Vagina (tissue), 2 donors: Measurements from ENCODE around the gene CLDN1. TPM values are rescaled to one million over a fixed set of nuclear protein-coding genes. Genes with fewer than 3 reads are reported as not detected.

Experiments
- DNase-seq, 2 donors: peaks; one replicate each; pipeline ENCODE4 v3.0.0-alpha.2; 2017; ENCODE audit errors: extremely low spot score in 2 of 2
- H3K27ac ChIP-seq: fragments of 200-600 bp; sonication (generic); one replicate; pipeline ENCODE4 v1.5.1; 2019
- H3K27me3 ChIP-seq: fragments of 200-600 bp; sonication (generic); one replicate; pipeline ENCODE4 v1.5.1; 2019
- H3K36me3 ChIP-seq, 2 donors: fragments of 200-600 bp; sonication (generic); one replicate each; pipeline ENCODE4 v1.5.1; 2017 to 2019
- H3K4me1 ChIP-seq: fragments of 200-600 bp; sonication (generic); one replicate; pipeline ENCODE4 v1.5.1; 2019
- H3K4me3 ChIP-seq, 2 donors: fragments of 200-600 bp; sonication (generic); 1 replicate in 1 of 2; 2 replicates in 1 of 2; pipeline ENCODE4 v1.5.1; 2016 to 2019
- H3K9me3 ChIP-seq: fragments of 200-600 bp; sonication (generic); one replicate; pipeline ENCODE4 v1.5.1; 2019
- CTCF ChIP-seq, 3 experiments: fragments of 450-650 bp in 2 of 3; fragments of 200-600 bp in 1 of 3; sonication (generic) in 1 of 3; IDR thresholded peaks; one replicate each; pipeline ENCODE4 v1.5.1; 2017 to 2019; ENCODE audit warnings: antibody characterized with exemption in 3 of 3, mild to moderate bottlenecking in 2 of 3, moderate library complexity in 2 of 3
- POLR2A ChIP-seq, 2 donors: fragments of 450-650 bp; IDR thresholded peaks; one replicate each; pipeline ENCODE4 v1.6.1; 2017; ENCODE audit warnings: antibody characterized with exemption in 2 of 2, mild to moderate bottlenecking in 2 of 2, moderate library complexity in 2 of 2
- POLR2AphosphoS5 ChIP-seq, 2 donors: sonication (generic); formaldehyde crosslinking; IDR thresholded peaks; one replicate each; pipeline ENCODE4 v1.9.0; 2017; ENCODE audit warnings: antibody characterized with exemption in 2 of 2, mild to moderate bottlenecking in 2 of 2, low read depth in 1 of 2; ENCODE audit not compliant: insufficient read depth in 1 of 2
- intact Hi-C: fragments of 100-400 bp; cut with DNase I; formaldehyde crosslinking; loops from one replicate; pipeline ENCODE4 v1.15.1; 2023
- total RNA-seq: library from RNA; depleted of rRNA; stranded (reverse); fragments of >200 nt; gene quantifications from one replicate; pipeline ENCODE4 v1.2.3, GENCODE V29; 2016

Gene CLDN1
- total RNA-seq, 1 donor from 2014 or later = 48.6 TPM

GRCh38 chr3:190291994-190292584 is 30.2 kb downstream of the CLDN1 start:
- no peak for TF ChIP-seq POLR2AphosphoS5 (IDR thresholded peaks at IDR 0.05; ENCODE audit: insufficient read depth in 1 of 2, low read depth in 1 of 2)
- TF ChIP-seq CTCF (IDR thresholded peaks at IDR 0.05) = no peak
- no peak for TF ChIP-seq POLR2A (IDR thresholded peaks at IDR 0.05)
- Histone ChIP-seq H3K27me3 (no peaks in the 10 kb centered on the region), H3K4me3 (no peak overlapping the region), H3K9me3 (no peaks in the 10 kb centered on the region), H3K27ac (no peak overlapping the region), H3K4me1 (no peaks in the 10 kb centered on the region), H3K36me3 (no peaks in the 10 kb centered on the region)
- intact Hi-C loops = no loop called here
- DNase-seq = no peak

- H3K4me3 ChIP-seq = no peak overlapping the region
- H3K36me3 ChIP-seq = no peaks in the 10 kb centered on the region
- no peak for DNase-seq
- no peaks in the 10 kb centered on the region for H3K4me1 ChIP-seq
- no peak for TF ChIP-seq POLR2A (IDR thresholded peaks at IDR 0.05)
- no peak for TF ChIP-seq POLR2AphosphoS5 (IDR thresholded peaks at IDR 0.05; ENCODE audit: insufficient read depth in 1 of 2, low read depth in 1 of 2)
- no peak for TF ChIP-seq CTCF (IDR thresholded peaks at IDR 0.05)
- peaks cover 3% of the 10 kb centered on the region for H3K9me3 ChIP-seq
- intact Hi-C loops = no loop called here
- no peaks in the 10 kb centered on the region for H3K27me3 ChIP-seq
- no peak overlapping the region for H3K27ac ChIP-seq
These were observed 32.3 kb downstream of the CLDN1 start for GRCh38 chr3:190289989-190290388.

- Histone ChIP-seq H3K4me3 (no peak overlapping the region), H3K9me3 (peaks cover 3% of the 10 kb centered on the region), H3K27ac (no peak overlapping the region), H3K36me3 (no peaks in the 10 kb centered on the region), H3K27me3 (no peaks in the 10 kb centered on the region), H3K4me1 (no peaks in the 10 kb centered on the region)
- no peak for DNase-seq
- intact Hi-C loops = no loop called here
- TF ChIP-seq CTCF (IDR thresholded peaks at IDR 0.05) (no peak), POLR2A (IDR thresholded peaks at IDR 0.05) (no peak), POLR2AphosphoS5 (IDR thresholded peaks at IDR 0.05; ENCODE audit: insufficient read depth in 1 of 2, low read depth in 1 of 2) (no peak)
These were observed 33.4 kb downstream of the CLDN1 start for GRCh38 chr3:190288836-190289235.

- TF ChIP-seq CTCF (IDR thresholded peaks at IDR 0.05) (no peak), POLR2A (IDR thresholded peaks at IDR 0.05) (no peak), POLR2AphosphoS5 (IDR thresholded peaks at IDR 0.05; ENCODE audit: insufficient read depth in 1 of 2, low read depth in 1 of 2) (no peak)
These were observed 36.2 kb downstream of the CLDN1 start for GRCh38 chr3:190286014-190286413.

GRCh38 chr3:190281308-190282051 is 40.8 kb downstream of the CLDN1 start:
- H3K4me1 ChIP-seq = peaks cover 6% of the 10 kb centered on the region
- no peak for DNase-seq
- TF ChIP-seq POLR2A (IDR thresholded peaks at IDR 0.05) (no peak), POLR2AphosphoS5 (IDR thresholded peaks at IDR 0.05; ENCODE audit: insufficient read depth in 1 of 2, low read depth in 1 of 2) (no peak), CTCF (IDR thresholded peaks at IDR 0.05) (no peak)
- intact Hi-C loops = no loop called here
- peaks cover 3% of the 10 kb centered on the region for H3K9me3 ChIP-seq
- no peak overlapping the region for H3K27ac ChIP-seq
- no peak overlapping the region for H3K4me3 ChIP-seq
- no peaks in the 10 kb centered on the region for H3K36me3 ChIP-seq
- H3K27me3 ChIP-seq = no peaks in the 10 kb centered on the region

More at GRCh38 chr3:190286014-190286413, 36.2 kb downstream of the CLDN1 start:
- H3K4me3 ChIP-seq = no peak overlapping the region
- no peaks in the 10 kb centered on the region for H3K4me1 ChIP-seq
- no peaks in the 10 kb centered on the region for H3K27me3 ChIP-seq
- H3K36me3 ChIP-seq = no peaks in the 10 kb centered on the region
- no peak overlapping the region for H3K27ac ChIP-seq
- intact Hi-C loops = no loop called here
- no peak for DNase-seq
- H3K9me3 ChIP-seq = peaks cover 3% of the 10 kb centered on the region
